Measurements from ENCODE around the gene HGF.

- TF ChIP-seq CTCF (IDR thresholded peaks at IDR 0.05), result no peak
- TF ChIP-seq PRRX2 (CRISPR knock-in tag; IDR thresholded peaks at IDR 0.05), result no peak
- no peak for TF ChIP-seq TEAD4 (CRISPR knock-in tag; IDR thresholded peaks at IDR 0.05)
- TF ChIP-seq USF2 (CRISPR knock-in tag; IDR thresholded peaks at IDR 0.05), result no peak
- no peak for TF ChIP-seq MLX (CRISPR knock-in tag; IDR thresholded peaks at IDR 0.05)
- TF ChIP-seq ZNF138 (CRISPR knock-in tag; conservative IDR thresholded peaks at IDR 0.05), result no peak
- no peak for TF ChIP-seq NR2C2 (CRISPR knock-in tag; IDR thresholded peaks at IDR 0.05)
- no peak for TF ChIP-seq MAX (CRISPR knock-in tag; IDR thresholded peaks at IDR 0.05)
- no peak for TF ChIP-seq PRDM15 (CRISPR knock-in tag; IDR thresholded peaks at IDR 0.05)
- no peak for TF ChIP-seq ESRRA (CRISPR knock-in tag; IDR thresholded peaks at IDR 0.05; ENCODE audit: borderline replicate concordance)
- TF ChIP-seq ATF6 (CRISPR knock-in tag; IDR thresholded peaks at IDR 0.05), result no peak
- no peak for TF ChIP-seq ZNF232 (CRISPR knock-in tag; IDR thresholded peaks at IDR 0.05)
Observed at GRCh38 chr7:81664304-81664703, 105.5 kb downstream of the HGF start.
